ENCODE measurements around the gene KRTAP10-11. TPM values are rescaled to one million over a fixed set of nuclear protein-coding genes. Genes with fewer than 3 reads are reported as not detected.

KRTAP10-11 gene
- total and polyA plus RNA-seq, 4 donors = not detected

GRCh38 chr21:44691686-44692085 lies 45.5 kb downstream of the KRTAP10-11 start:
- WGBS = 70% methylated on average over 2 of the region's 2 CpGs
- Histone ChIP-seq H3K4me1 (ENCODE audit: control insufficient read depth in 4 of 4, insufficient read depth in 4 of 4, low read length in 3 of 4) (no peaks in the 10 kb centered on the region), H3K27me3 (ENCODE audit: control insufficient read depth in 4 of 4, insufficient read depth in 4 of 4, low read length in 3 of 4) (peaks cover 0 to 5% (median under 1%) of the 10 kb centered on the region in 4 donors), H3K36me3 (ENCODE audit: control insufficient read depth in 4 of 4, insufficient read depth in 3 of 4, low read depth in 1 of 4, low read length in 3 of 4) (no peaks in the 10 kb centered on the region), H3K9me3 (ENCODE audit: control insufficient read depth in 4 of 4, low read length in 3 of 4) (peaks cover 0 to 18% (median 2%) of the 10 kb centered on the region in 4 donors), H3K4me3 (ENCODE audit: low read depth in 1 of 3, low read length in 3 of 3) (no peak overlapping the region), H3K27ac (ENCODE audit: low read depth in 1 of 2, low read length in 2 of 2) (no peak overlapping the region), H3K9ac (ENCODE audit: low read depth in 1 of 2, low read length in 2 of 2) (no peak overlapping the region)
- DNase-seq (ENCODE audit: low spot score) = no peak
- no peak for TF ChIP-seq MAX (IDR thresholded peaks at IDR 0.05)
- TF ChIP-seq HNF4A (conservative IDR thresholded peaks at IDR 0.05) = no peak
- no peak for TF ChIP-seq EGR1 (IDR thresholded peaks at IDR 0.05; ENCODE audit: low read depth in 2 of 2)

- WGBS = 50% methylated on average over 2 of the region's 2 CpGs
- Histone ChIP-seq H3K27ac (ENCODE audit: low read depth in 1 of 2, low read length in 2 of 2) (no peak overlapping the region), H3K4me1 (ENCODE audit: control insufficient read depth in 4 of 4, insufficient read depth in 4 of 4, low read length in 3 of 4) (no peaks in the 10 kb centered on the region), H3K4me3 (ENCODE audit: low read depth in 1 of 3, low read length in 3 of 3) (no peak overlapping the region), H3K27me3 (ENCODE audit: control insufficient read depth in 4 of 4, insufficient read depth in 4 of 4, low read length in 3 of 4) (peaks cover 0 to 7% (median 0%) of the 10 kb centered on the region in 4 donors), H3K36me3 (ENCODE audit: control insufficient read depth in 4 of 4, insufficient read depth in 3 of 4, low read depth in 1 of 4, low read length in 3 of 4) (no peaks in the 10 kb centered on the region), H3K9ac (ENCODE audit: low read depth in 1 of 2, low read length in 2 of 2) (no peak overlapping the region), H3K9me3 (ENCODE audit: control insufficient read depth in 4 of 4, low read length in 3 of 4) (peaks cover 0 to 18% (median 2%) of the 10 kb centered on the region in 4 donors)
- TF ChIP-seq TAF1 (conservative IDR thresholded peaks at IDR 0.05) = no peak
- no peak for TF ChIP-seq JUND (IDR thresholded peaks at IDR 0.05)
- no peak for TF ChIP-seq FOXA1 (IDR thresholded peaks at IDR 0.05)
- TF ChIP-seq ZBTB33 (IDR thresholded peaks at IDR 0.05) = no peak
- no peak for TF ChIP-seq RAD21 (IDR thresholded peaks at IDR 0.05)
- TF ChIP-seq, protein P1, sequence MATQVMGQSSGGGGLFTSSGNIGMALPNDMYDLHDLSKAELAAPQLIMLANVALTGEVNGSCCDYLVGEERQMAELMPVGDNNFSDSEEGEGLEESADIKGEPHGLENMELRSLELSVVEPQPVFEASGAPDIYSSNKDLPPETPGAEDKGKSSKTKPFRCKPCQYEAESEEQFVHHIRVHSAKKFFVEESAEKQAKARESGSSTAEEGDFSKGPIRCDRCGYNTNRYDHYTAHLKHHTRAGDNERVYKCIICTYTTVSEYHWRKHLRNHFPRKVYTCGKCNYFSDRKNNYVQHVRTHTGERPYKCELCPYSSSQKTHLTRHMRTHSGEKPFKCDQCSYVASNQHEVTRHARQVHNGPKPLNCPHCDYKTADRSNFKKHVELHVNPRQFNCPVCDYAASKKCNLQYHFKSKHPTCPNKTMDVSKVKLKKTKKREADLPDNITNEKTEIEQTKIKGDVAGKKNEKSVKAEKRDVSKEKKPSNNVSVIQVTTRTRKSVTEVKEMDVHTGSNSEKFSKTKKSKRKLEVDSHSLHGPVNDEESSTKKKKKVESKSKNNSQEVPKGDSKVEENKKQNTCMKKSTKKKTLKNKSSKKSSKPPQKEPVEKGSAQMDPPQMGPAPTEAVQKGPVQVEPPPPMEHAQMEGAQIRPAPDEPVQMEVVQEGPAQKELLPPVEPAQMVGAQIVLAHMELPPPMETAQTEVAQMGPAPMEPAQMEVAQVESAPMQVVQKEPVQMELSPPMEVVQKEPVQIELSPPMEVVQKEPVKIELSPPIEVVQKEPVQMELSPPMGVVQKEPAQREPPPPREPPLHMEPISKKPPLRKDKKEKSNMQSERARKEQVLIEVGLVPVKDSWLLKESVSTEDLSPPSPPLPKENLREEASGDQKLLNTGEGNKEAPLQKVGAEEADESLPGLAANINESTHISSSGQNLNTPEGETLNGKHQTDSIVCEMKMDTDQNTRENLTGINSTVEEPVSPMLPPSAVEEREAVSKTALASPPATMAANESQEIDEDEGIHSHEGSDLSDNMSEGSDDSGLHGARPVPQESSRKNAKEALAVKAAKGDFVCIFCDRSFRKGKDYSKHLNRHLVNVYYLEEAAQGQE (IDR thresholded peaks at IDR 0.05) = no peak
- no peak for DNase-seq (ENCODE audit: low spot score)
These were observed 46.7 kb downstream of the KRTAP10-11 start for GRCh38 chr21:44692798-44693512.

- Histone ChIP-seq H3K9me3 (ENCODE audit: control insufficient read depth in 4 of 4, low read length in 3 of 4) (peaks cover 0 to 18% (median 2%) of the 10 kb centered on the region in 4 donors), H3K27me3 (ENCODE audit: control insufficient read depth in 4 of 4, insufficient read depth in 4 of 4, low read length in 3 of 4) (peaks cover 0 to 6% (median 3%) of the 10 kb centered on the region in 4 donors), H3K36me3 (ENCODE audit: control insufficient read depth in 4 of 4, insufficient read depth in 3 of 4, low read depth in 1 of 4, low read length in 3 of 4) (no peaks in the 10 kb centered on the region), H3K4me1 (ENCODE audit: control insufficient read depth in 4 of 4, insufficient read depth in 4 of 4, low read length in 3 of 4) (no peaks in the 10 kb centered on the region), H3K4me3 (ENCODE audit: low read depth in 1 of 3, low read length in 3 of 3) (no peak overlapping the region), H3K9ac (ENCODE audit: low read depth in 1 of 2, low read length in 2 of 2) (no peak overlapping the region), H3K27ac (ENCODE audit: low read depth in 1 of 2, low read length in 2 of 2) (no peak overlapping the region)
- 65% methylated on average over 11 of the region's 11 CpGs for WGBS
- DNase-seq (ENCODE audit: low spot score) = peak; percentile 26
- TF ChIP-seq FOXA1 (IDR thresholded peaks at IDR 0.05) = no peak
These were observed 48.6 kb downstream of the KRTAP10-11 start for GRCh38 chr21:44694776-44695175.

Data from liver (tissue), 9 donors.